Suprapubic skin (tissue), 4 donors: ENCODE results near the gene HLA-DPB1. TPM values are rescaled to one million over a fixed set of nuclear protein-coding genes. Genes with fewer than 3 reads are reported as not detected.

Source experiments
- DNase-seq, 2 donors: peaks; one replicate each; pipeline ENCODE4 v3.0.0-alpha.2; 2019; ENCODE audit warnings: low spot score in 2 of 2
- H3K27ac ChIP-seq: fragments of 200-600 bp; sonication (generic); one replicate; pipeline ENCODE4 v1.5.1; 2019
- H3K27me3 ChIP-seq: fragments of 200-600 bp; sonication (generic); one replicate; pipeline ENCODE4 v1.5.1; 2019
- H3K36me3 ChIP-seq: fragments of 200-600 bp; sonication (generic); one replicate; pipeline ENCODE4 v1.5.1; 2019
- H3K4me1 ChIP-seq: fragments of 200-600 bp; sonication (generic); one replicate; pipeline ENCODE4 v1.5.1; 2019
- H3K4me3 ChIP-seq: fragments of 200-600 bp; sonication (generic); one replicate; pipeline ENCODE4 v1.5.1; 2019; ENCODE audit warnings: mild to moderate bottlenecking
- H3K9me3 ChIP-seq: fragments of 200-600 bp; sonication (generic); one replicate; pipeline ENCODE4 v1.5.1; 2019
- CTCF ChIP-seq, 2 donors: fragments of 200-600 bp in 1 of 2; fragments of 450-650 bp in 1 of 2; sonication (generic) in 1 of 2; IDR thresholded peaks; one replicate each; pipeline ENCODE4 v1.5.1; 2016 to 2019; ENCODE audit warnings: antibody characterized with exemption in 2 of 2, mild to moderate bottlenecking in 1 of 2, moderate library complexity in 1 of 2
- EP300 ChIP-seq: sonication (generic); formaldehyde crosslinking; IDR thresholded peaks from one replicate; pipeline ENCODE4 v1.6.1; 2017; ENCODE audit warnings: antibody characterized with exemption
- POLR2A ChIP-seq, 2 donors: fragments of 450-650 bp; IDR thresholded peaks; one replicate each; pipeline ENCODE4 v1.6.1; 2017; ENCODE audit warnings: antibody characterized with exemption in 2 of 2, mild to moderate bottlenecking in 2 of 2, moderate library complexity in 2 of 2
- POLR2AphosphoS5 ChIP-seq, 3 donors: sonication (generic); formaldehyde crosslinking; IDR thresholded peaks; one replicate each; pipeline ENCODE4 v1.6.1; 2017; ENCODE audit warnings: antibody characterized with exemption in 3 of 3
- WGBS: methylation state at CpG from one replicate; pipeline ENCODE4 v1.1.5; 2018; 5-methylcytosine and 5-hydroxymethylcytosine counted together
- total RNA-seq, 4 donors: library from RNA; depleted of rRNA; stranded (reverse); fragments of >200 nt; gene quantifications; one replicate each; pipeline ENCODE4 v1.1.0, GENCODE V29; 2016

Gene HLA-DPB1
- total RNA-seq, 4 donors from 2014 or later = 23.7 to 76.6 (median 51.7) TPM

GRCh38 chr6:33105916-33106871 lies 30.4 kb downstream of the HLA-DPB1 start:
- no peak for DNase-seq

GRCh38 chr6:33107641-33108040 lies 31.9 kb downstream of the HLA-DPB1 start:
- Histone ChIP-seq H3K4me1 (no peaks in the 10 kb centered on the region), H3K9me3 (no peaks in the 10 kb centered on the region), H3K4me3 (no peak overlapping the region), H3K36me3 (no peaks in the 10 kb centered on the region), H3K27ac (no peak overlapping the region), H3K27me3 (peaks cover 9% of the 10 kb centered on the region)
- 46% methylated on average over 2 of the region's 2 CpGs for WGBS
- no peak for DNase-seq
- TF ChIP-seq POLR2A (IDR thresholded peaks at IDR 0.05) (no peak), EP300 (no peak)

More at GRCh38 chr6:33105916-33106871, 30.4 kb downstream of the HLA-DPB1 start:
- Histone ChIP-seq H3K27ac (no peak overlapping the region), H3K4me1 (no peaks in the 10 kb centered on the region), H3K36me3 (no peaks in the 10 kb centered on the region), H3K27me3 (peaks cover 9% of the 10 kb centered on the region), H3K4me3 (no peak overlapping the region), H3K9me3 (peaks cover 4% of the 10 kb centered on the region)
- WGBS = 50% methylated on average over 9 of the region's 9 CpGs
- TF ChIP-seq POLR2A (IDR thresholded peaks at IDR 0.05) = no peak
- no peak for TF ChIP-seq EP300
- TF ChIP-seq CTCF (IDR thresholded peaks at IDR 0.05) = no peak
- TF ChIP-seq POLR2AphosphoS5 (IDR thresholded peaks at IDR 0.05) = no peak

- Histone ChIP-seq H3K27me3 (peaks cover 12% of the 10 kb centered on the region), H3K9me3 (no peaks in the 10 kb centered on the region), H3K4me3 (no peak overlapping the region), H3K27ac (no peak overlapping the region), H3K36me3 (no peaks in the 10 kb centered on the region), H3K4me1 (no peaks in the 10 kb centered on the region)
- TF ChIP-seq POLR2A (IDR thresholded peaks at IDR 0.05) (no peak), CTCF (IDR thresholded peaks at IDR 0.05) (no peak), EP300 (no peak), POLR2AphosphoS5 (IDR thresholded peaks at IDR 0.05) (no peak)
- no peak for DNase-seq
- 80% methylated on average over 2 of the region's 2 CpGs for WGBS
Observed at GRCh38 chr6:33108307-33108706, 32.5 kb downstream of the HLA-DPB1 start.

- no peak for DNase-seq
- Histone ChIP-seq H3K36me3 (no peaks in the 10 kb centered on the region), H3K4me3 (no peak overlapping the region), H3K27me3 (peaks cover 17% of the 10 kb centered on the region), H3K27ac (no peak overlapping the region), H3K4me1 (peaks cover 7% of the 10 kb centered on the region), H3K9me3 (no peaks in the 10 kb centered on the region)
- TF ChIP-seq EP300 (no peak), POLR2A (IDR thresholded peaks at IDR 0.05) (no peak), POLR2AphosphoS5 (IDR thresholded peaks at IDR 0.05) (no peak)
- 29% methylated on average over 1 of the region's 1 CpG for WGBS
Observed at GRCh38 chr6:33112148-33112547, 36.4 kb downstream of the HLA-DPB1 start.

- Histone ChIP-seq H3K36me3 (no peaks in the 10 kb centered on the region), H3K27ac (no peak overlapping the region), H3K4me3 (no peak overlapping the region), H3K9me3 (no peaks in the 10 kb centered on the region), H3K4me1 (peaks cover 8% of the 10 kb centered on the region), H3K27me3 (peaks cover 29% of the 10 kb centered on the region)
- TF ChIP-seq POLR2A (IDR thresholded peaks at IDR 0.05) = no peak
- 69% methylated on average over 7 of the region's 7 CpGs for WGBS
- no peak for DNase-seq
Observed at GRCh38 chr6:33113755-33114154, 38.0 kb downstream of the HLA-DPB1 start.

- peaks cover 8% of the 10 kb centered on the region for H3K4me1 ChIP-seq
- H3K4me3 ChIP-seq = no peak overlapping the region
- no peaks in the 10 kb centered on the region for H3K36me3 ChIP-seq
- H3K27ac ChIP-seq = no peak overlapping the region
- no peak for DNase-seq
- H3K27me3 ChIP-seq = peaks cover 29% of the 10 kb centered on the region
- no peaks in the 10 kb centered on the region for H3K9me3 ChIP-seq
- TF ChIP-seq CTCF (IDR thresholded peaks at IDR 0.05) (no peak), POLR2A (IDR thresholded peaks at IDR 0.05) (no peak), EP300 (no peak), POLR2AphosphoS5 (IDR thresholded peaks at IDR 0.05) (no peak)
Observed at GRCh38 chr6:33114406-33114805, 38.6 kb downstream of the HLA-DPB1 start.
